GM19099 (cell line): Measurements from ENCODE around the gene CUL2.

Experiments used
- POLR2A ChIP-seq: IDR thresholded peaks from 3 replicates; pipeline ENCODE4 v1.6.1; 2011; ENCODE audit warnings: low read depth; ENCODE audit not compliant: insufficient read length; ENCODE audit errors: extremely low read depth

Gene CUL2

GRCh38 chr10:35096312-35096711, 6.2 kb upstream of the CUL2 start:
- no peak for TF ChIP-seq POLR2A

GRCh38 chr10:35092851-35093250, 2.7 kb upstream of the CUL2 start:
- no peak for TF ChIP-seq POLR2A

- TF ChIP-seq POLR2A: no peak
Observed at GRCh38 chr10:35091994-35092790, 2.1 kb upstream of the CUL2 start.

- no peak for TF ChIP-seq POLR2A
Observed at GRCh38 chr10:35089611-35090161, 455 bp downstream of the CUL2 start.

- TF ChIP-seq POLR2A: no peak
Observed at GRCh38 chr10:35083242-35083641, 6.9 kb downstream of the CUL2 start.

GRCh38 chr10:35079763-35080162, 10.4 kb downstream of the CUL2 start:
- TF ChIP-seq POLR2A: no peak

- TF ChIP-seq POLR2A: no peak
Observed at GRCh38 chr10:35079265-35079664, 10.9 kb downstream of the CUL2 start.

- no peak for TF ChIP-seq POLR2A
Observed at GRCh38 chr10:35075228-35075627, 14.9 kb downstream of the CUL2 start.

GRCh38 chr10:35074266-35074665, 15.9 kb downstream of the CUL2 start:
- TF ChIP-seq POLR2A: no peak

GRCh38 chr10:35070521-35070920, 19.6 kb downstream of the CUL2 start:
- TF ChIP-seq POLR2A: no peak

- no peak for TF ChIP-seq POLR2A
Observed at GRCh38 chr10:35063837-35064454, 26.2 kb downstream of the CUL2 start.

- no peak for TF ChIP-seq POLR2A
Observed at GRCh38 chr10:35059481-35059880, 30.7 kb downstream of the CUL2 start.

GRCh38 chr10:35058686-35059085, 31.5 kb downstream of the CUL2 start:
- no peak for TF ChIP-seq POLR2A

GRCh38 chr10:35058134-35058533, 32.0 kb downstream of the CUL2 start:
- no peak for TF ChIP-seq POLR2A

GRCh38 chr10:35056686-35057085, 33.5 kb downstream of the CUL2 start:
- TF ChIP-seq POLR2A: no peak

- TF ChIP-seq POLR2A: no peak
Observed at GRCh38 chr10:35056133-35056532, 34.0 kb downstream of the CUL2 start.
